Measurements from ENCODE around the gene RTN3. TPM values are rescaled to one million over a fixed set of nuclear protein-coding genes. Genes with fewer than 3 reads are reported as not detected.
A peak's percentile ranks its signal among the peaks of the same experiment; 100 is the strongest.

The RTN3 gene
- total RNA-seq, 2 donors from 2014 or later = 128 to 160 TPM

GRCh38 chr11:63767565-63768236 lies 86.4 kb downstream of the RTN3 start:
- H3K27ac ChIP-seq (ENCODE audit: low read depth, low read length) = peak overlapping the region; percentile 92
- 0% methylated on average over 28 to 34 of the region's 34 CpGs for WGBS, 2 experiments (ENCODE audit: insufficient coverage in 1 of 2, insufficient read length in 1 of 2)
- DNase-seq = peak; percentile 93

GRCh38 chr11:63768237-63769041 lies 87.1 kb downstream of the RTN3 start, which contains the start of gene ZFTA:
ZFTA (minus strand) TSS chr11:63768775; CDS start chr11:63768622, 153 bp downstream.
- H3K36me3 ChIP-seq (ENCODE audit: control insufficient read depth, insufficient read depth, low read length) = peaks cover 4% of the 10 kb centered on the region
- peak within 1 kb of the TSS; percentile 97 for H3K4me3 ChIP-seq (ENCODE audit: low read length)
- peak; percentile 83 for TF ChIP-seq CTCF (conservative IDR thresholded peaks at IDR 0.05)
- H3K27me3 Mint-ChIP-seq (ENCODE audit: insufficient read depth) = peaks cover 29% of the 10 kb centered on the region
- peak within 1 kb of the TSS; percentile 75 for H3K9ac ChIP-seq (ENCODE audit: extremely low read depth, low read length, poor library complexity, severe bottlenecking)
- no peaks in the 10 kb centered on the region for H3K9me3 ChIP-seq (ENCODE audit: control insufficient read depth, low read length)
- DNase-seq = peak; percentile 90
- H3K9me3 Mint-ChIP-seq = no peaks in the 10 kb centered on the region
- H3K27ac Mint-ChIP-seq = peak within 1 kb of the TSS; percentile 90
- H3K4me1 Mint-ChIP-seq = peaks cover 33% of the 10 kb centered on the region
- peaks cover 2% of the 10 kb centered on the region for H3K36me3 Mint-ChIP-seq (ENCODE audit: low read depth)
- H3K4me3 Mint-ChIP-seq = peak within 1 kb of the TSS; percentile 91
- WGBS, 2 experiments (ENCODE audit: insufficient coverage in 1 of 2, insufficient read length in 1 of 2) = 0% methylated on average over 12 to 113 of the region's 113 CpGs
- peaks cover 5% of the 10 kb centered on the region for H3K4me1 ChIP-seq (ENCODE audit: control insufficient read depth, insufficient read depth, low read length)
- H3K27ac ChIP-seq (ENCODE audit: low read depth, low read length) = peak within 1 kb of the TSS; percentile 92
- H3K27me3 ChIP-seq (ENCODE audit: control insufficient read depth, insufficient read depth, low read length, poor library complexity, severe bottlenecking) = peaks cover 14% of the 10 kb centered on the region

More at GRCh38 chr11:63767565-63768236, 86.4 kb downstream of the RTN3 start:
- TF ChIP-seq CTCF (conservative IDR thresholded peaks at IDR 0.05) = no peak
- H3K27me3 Mint-ChIP-seq (ENCODE audit: insufficient read depth) = peaks cover 25% of the 10 kb centered on the region
- H3K27ac Mint-ChIP-seq = peak overlapping the region; percentile 90
- peaks cover 2% of the 10 kb centered on the region for H3K36me3 Mint-ChIP-seq (ENCODE audit: low read depth)
- Histone ChIP-seq H3K36me3 (ENCODE audit: control insufficient read depth, insufficient read depth, low read length) (peaks cover 4% of the 10 kb centered on the region), H3K9me3 (ENCODE audit: control insufficient read depth, low read length) (no peaks in the 10 kb centered on the region), H3K4me3 (ENCODE audit: low read length) (peak overlapping the region; percentile 97), H3K4me1 (ENCODE audit: control insufficient read depth, insufficient read depth, low read length) (peaks cover 5% of the 10 kb centered on the region), H3K27me3 (ENCODE audit: control insufficient read depth, insufficient read depth, low read length, poor library complexity, severe bottlenecking) (peaks cover 14% of the 10 kb centered on the region), H3K9ac (ENCODE audit: extremely low read depth, low read length, poor library complexity, severe bottlenecking) (peak overlapping the region; percentile 75)
- no peaks in the 10 kb centered on the region for H3K9me3 Mint-ChIP-seq
- peaks cover 29% of the 10 kb centered on the region for H3K4me1 Mint-ChIP-seq
- H3K4me3 Mint-ChIP-seq = peak overlapping the region; percentile 91

- Mint-ChIP-seq H3K4me3 (peak overlapping the region; percentile 91), H3K36me3 (ENCODE audit: low read depth) (peaks cover 2% of the 10 kb centered on the region), H3K9me3 (no peaks in the 10 kb centered on the region), H3K27ac (no peak overlapping the region), H3K27me3 (ENCODE audit: insufficient read depth) (peaks cover 29% of the 10 kb centered on the region), H3K4me1 (peaks cover 33% of the 10 kb centered on the region)
- no peak for TF ChIP-seq CTCF (conservative IDR thresholded peaks at IDR 0.05)
- Histone ChIP-seq H3K4me3 (ENCODE audit: low read length) (peak overlapping the region; percentile 76), H3K27me3 (ENCODE audit: control insufficient read depth, insufficient read depth, low read length, poor library complexity, severe bottlenecking) (peaks cover 14% of the 10 kb centered on the region), H3K4me1 (ENCODE audit: control insufficient read depth, insufficient read depth, low read length) (peaks cover 5% of the 10 kb centered on the region), H3K9me3 (ENCODE audit: control insufficient read depth, low read length) (no peaks in the 10 kb centered on the region), H3K27ac (ENCODE audit: low read depth, low read length) (peak overlapping the region; percentile 70), H3K36me3 (ENCODE audit: control insufficient read depth, insufficient read depth, low read length) (peaks cover 4% of the 10 kb centered on the region), H3K9ac (ENCODE audit: extremely low read depth, low read length, poor library complexity, severe bottlenecking) (peak overlapping the region; percentile 34)
- WGBS, 2 experiments (ENCODE audit: insufficient coverage in 1 of 2, insufficient read length in 1 of 2) = 0 to 1% methylated on average over 13 to 82 of the region's 82 CpGs
- DNase-seq = peak; percentile 66
Measured at GRCh38 chr11:63769042-63769713, 87.9 kb downstream of the RTN3 start.
